ENCODE data around the gene SPACA4. TPM values are rescaled to one million over a fixed set of nuclear protein-coding genes. Genes with fewer than 3 reads are reported as not detected.

The SPACA4 gene
- total and polyA plus RNA-seq, 9 of the 15 experiments (the other 6 are each of a cell fraction or from before 2014, with no cell fraction given), result not detected

DNA sequence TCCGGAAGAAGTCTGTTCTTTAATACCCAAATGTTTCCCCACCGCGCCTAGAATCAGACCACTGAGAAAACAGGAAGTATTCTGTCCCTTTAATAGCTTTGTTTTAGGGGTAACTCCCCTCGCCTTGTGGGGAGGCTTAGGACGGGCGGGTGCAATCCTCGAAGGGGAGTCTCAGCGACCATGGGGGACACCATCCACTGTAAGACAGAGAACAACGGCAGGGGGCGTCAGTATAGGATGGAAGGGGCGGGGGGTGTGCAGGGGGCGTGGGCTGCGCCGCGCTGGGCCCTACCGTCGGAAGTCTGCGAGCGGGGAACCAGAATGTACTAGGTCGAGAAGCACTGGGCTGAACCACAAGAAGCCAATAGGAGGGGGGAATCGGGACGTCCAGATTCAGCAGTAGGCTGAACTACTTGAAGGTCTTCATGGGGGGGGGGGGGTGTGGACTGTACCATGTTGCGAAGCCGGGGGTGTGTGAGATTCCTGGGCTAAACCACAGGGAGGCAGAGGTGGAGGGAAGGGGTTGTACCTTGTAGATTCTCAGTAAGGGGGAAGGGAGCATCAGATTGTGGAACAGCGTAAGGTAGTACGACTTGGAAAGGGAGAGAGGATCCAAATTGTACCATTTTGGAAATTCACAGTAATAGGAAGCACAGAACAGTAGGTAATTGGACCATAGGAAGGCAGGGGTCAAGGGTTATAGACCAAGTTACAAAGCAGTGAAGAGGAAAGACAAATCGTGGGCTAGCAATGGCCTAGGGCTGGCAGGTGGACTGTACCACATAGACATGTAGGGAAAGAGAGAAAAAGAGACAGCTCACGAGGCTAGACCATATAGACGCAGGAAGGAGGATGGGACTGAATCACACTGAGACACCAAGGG lies 31.6 kb downstream of the SPACA4 start (continued):
- TF ChIP-seq BMI1 (IDR thresholded peaks at IDR 0.05; ENCODE audit: low read length) (no peak), HNRNPK (IDR thresholded peaks at IDR 0.05; ENCODE audit: low read depth, low read length, poor library complexity, severe bottlenecking) (no peak), PPARD (CRISPR knock-in tag; IDR thresholded peaks at IDR 0.05) (no peak), TRIM24 (IDR thresholded peaks at IDR 0.05) (no peak; a peak in 2 of 4 replicates), GTF2A2 (tag; IDR thresholded peaks at IDR 0.05) (no peak), STAT5A (IDR thresholded peaks at IDR 0.05; ENCODE audit: borderline replicate concordance, low read length) (no peak), NCOA4 (IDR thresholded peaks at IDR 0.05; ENCODE audit: partially characterized antibody) (no peak), PHF20 (IDR thresholded peaks at IDR 0.05; ENCODE audit: partially characterized antibody) (no peak), NCOA6 (IDR thresholded peaks at IDR 0.05) (no peak; the same call in 1 of the 2 replicates), FOXK2 (conservative IDR thresholded peaks at IDR 0.05 in 1 of 2, IDR thresholded peaks at IDR 0.05 in 1 of 2; ENCODE audit: low read depth in 2 of 2) (peak; percentile 14 to 99), ZKSCAN3 (CRISPR knock-in tag; IDR thresholded peaks at IDR 0.05) (peak; percentile 87), EP400 (IDR thresholded peaks at IDR 0.05) (peak; percentile 72), MYNN (IDR thresholded peaks at IDR 0.05) (no peak), MYNN (CRISPR knock-in tag; IDR thresholded peaks at IDR 0.05) (no peak), NR2C2 (CRISPR knock-in tag; IDR thresholded peaks at IDR 0.05) (peak; percentile 87), NR2C2 (tag; IDR thresholded peaks at IDR 0.05) (peak; percentile 88), NFIC (IDR thresholded peaks at IDR 0.05) (peak; percentile 76), ZNF12 (CRISPR knock-in tag; IDR thresholded peaks at IDR 0.05) (peak; percentile 76; the same call in 1 of the 2 replicates), TCF7L2 (IDR thresholded peaks at IDR 0.05; ENCODE audit: low read depth, low read length) (peak; percentile 100)
- TF ChIP-seq, protein P1, sequence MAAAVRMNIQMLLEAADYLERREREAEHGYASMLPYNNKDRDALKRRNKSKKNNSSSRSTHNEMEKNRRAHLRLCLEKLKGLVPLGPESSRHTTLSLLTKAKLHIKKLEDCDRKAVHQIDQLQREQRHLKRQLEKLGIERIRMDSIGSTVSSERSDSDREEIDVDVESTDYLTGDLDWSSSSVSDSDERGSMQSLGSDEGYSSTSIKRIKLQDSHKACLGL (CRISPR knock-in tag; IDR thresholded peaks at IDR 0.05; ENCODE audit: borderline replicate concordance, poor library complexity, severe bottlenecking), result no peak
- TF ChIP-seq, protein P2, sequence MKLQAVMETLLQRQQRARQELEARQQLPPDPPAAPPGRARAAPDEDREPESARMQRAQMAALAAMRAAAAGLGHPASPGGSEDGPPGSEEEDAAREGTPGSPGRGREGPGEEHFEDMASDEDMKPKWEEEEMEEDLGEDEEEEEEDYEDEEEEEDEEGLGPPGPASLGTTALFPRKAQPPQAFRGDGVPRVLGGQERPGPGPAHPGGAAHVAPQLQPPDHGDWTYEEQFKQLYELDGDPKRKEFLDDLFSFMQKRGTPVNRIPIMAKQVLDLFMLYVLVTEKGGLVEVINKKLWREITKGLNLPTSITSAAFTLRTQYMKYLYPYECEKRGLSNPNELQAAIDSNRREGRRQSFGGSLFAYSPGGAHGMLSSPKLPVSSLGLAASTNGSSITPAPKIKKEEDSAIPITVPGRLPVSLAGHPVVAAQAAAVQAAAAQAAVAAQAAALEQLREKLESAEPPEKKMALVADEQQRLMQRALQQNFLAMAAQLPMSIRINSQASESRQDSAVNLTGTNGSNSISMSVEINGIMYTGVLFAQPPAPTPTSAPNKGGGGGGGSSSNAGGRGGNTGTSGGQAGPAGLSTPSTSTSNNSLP (IDR thresholded peaks at IDR 0.05; ENCODE audit: borderline replicate concordance, low read depth, low read length), result peak; percentile 66; the same call in 1 of the 2 replicates
- TF ChIP-seq, protein P3, sequence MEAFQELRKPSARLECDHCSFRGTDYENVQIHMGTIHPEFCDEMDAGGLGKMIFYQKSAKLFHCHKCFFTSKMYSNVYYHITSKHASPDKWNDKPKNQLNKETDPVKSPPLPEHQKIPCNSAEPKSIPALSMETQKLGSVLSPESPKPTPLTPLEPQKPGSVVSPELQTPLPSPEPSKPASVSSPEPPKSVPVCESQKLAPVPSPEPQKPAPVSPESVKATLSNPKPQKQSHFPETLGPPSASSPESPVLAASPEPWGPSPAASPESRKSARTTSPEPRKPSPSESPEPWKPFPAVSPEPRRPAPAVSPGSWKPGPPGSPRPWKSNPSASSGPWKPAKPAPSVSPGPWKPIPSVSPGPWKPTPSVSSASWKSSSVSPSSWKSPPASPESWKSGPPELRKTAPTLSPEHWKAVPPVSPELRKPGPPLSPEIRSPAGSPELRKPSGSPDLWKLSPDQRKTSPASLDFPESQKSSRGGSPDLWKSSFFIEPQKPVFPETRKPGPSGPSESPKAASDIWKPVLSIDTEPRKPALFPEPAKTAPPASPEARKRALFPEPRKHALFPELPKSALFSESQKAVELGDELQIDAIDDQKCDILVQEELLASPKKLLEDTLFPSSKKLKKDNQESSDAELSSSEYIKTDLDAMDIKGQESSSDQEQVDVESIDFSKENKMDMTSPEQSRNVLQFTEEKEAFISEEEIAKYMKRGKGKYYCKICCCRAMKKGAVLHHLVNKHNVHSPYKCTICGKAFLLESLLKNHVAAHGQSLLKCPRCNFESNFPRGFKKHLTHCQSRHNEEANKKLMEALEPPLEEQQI (IDR thresholded peaks at IDR 0.05), result no peak; the same call in 1 of the 2 replicates
- TF ChIP-seq, protein P4, sequence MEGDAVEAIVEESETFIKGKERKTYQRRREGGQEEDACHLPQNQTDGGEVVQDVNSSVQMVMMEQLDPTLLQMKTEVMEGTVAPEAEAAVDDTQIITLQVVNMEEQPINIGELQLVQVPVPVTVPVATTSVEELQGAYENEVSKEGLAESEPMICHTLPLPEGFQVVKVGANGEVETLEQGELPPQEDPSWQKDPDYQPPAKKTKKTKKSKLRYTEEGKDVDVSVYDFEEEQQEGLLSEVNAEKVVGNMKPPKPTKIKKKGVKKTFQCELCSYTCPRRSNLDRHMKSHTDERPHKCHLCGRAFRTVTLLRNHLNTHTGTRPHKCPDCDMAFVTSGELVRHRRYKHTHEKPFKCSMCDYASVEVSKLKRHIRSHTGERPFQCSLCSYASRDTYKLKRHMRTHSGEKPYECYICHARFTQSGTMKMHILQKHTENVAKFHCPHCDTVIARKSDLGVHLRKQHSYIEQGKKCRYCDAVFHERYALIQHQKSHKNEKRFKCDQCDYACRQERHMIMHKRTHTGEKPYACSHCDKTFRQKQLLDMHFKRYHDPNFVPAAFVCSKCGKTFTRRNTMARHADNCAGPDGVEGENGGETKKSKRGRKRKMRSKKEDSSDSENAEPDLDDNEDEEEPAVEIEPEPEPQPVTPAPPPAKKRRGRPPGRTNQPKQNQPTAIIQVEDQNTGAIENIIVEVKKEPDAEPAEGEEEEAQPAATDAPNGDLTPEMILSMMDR (IDR thresholded peaks at IDR 0.05 in 2 of 3, conservative IDR thresholded peaks at IDR 0.05 in 1 of 3; ENCODE audit: insufficient read depth in 2 of 3, low read depth in 1 of 3, low read length in 3 of 3), result peak; percentile 1 to 9 (median 7); a peak in 2 of 6 replicates
